Activated T-helper 17 cell treated with anti-CD3 and anti-CD28 coated beads, Interleukin-2, amount 50 U/mL, for 72 hours (primary cell): ENCODE results near the gene TNFRSF13B. TPM values are rescaled to one million over a fixed set of nuclear protein-coding genes. Genes with fewer than 3 reads are reported as not detected.

Experiments used
- ATAC-seq: fragments of 150-1000 bp; cut with Tn5 transposase; replicated peaks from 2 replicates; pipeline ENCODE4 v1.10.0; 2021; ENCODE audit warnings: mild to moderate bottlenecking, moderate library complexity
- H3K27ac Mint-ChIP-seq: one replicate; pipeline ENCODE4 v1.8.0; 2022; ENCODE audit warnings: mixed read lengths
- H3K27me3 Mint-ChIP-seq: one replicate; pipeline ENCODE4 v1.8.0; 2022; ENCODE audit warnings: mixed read lengths
- H3K36me3 Mint-ChIP-seq: one replicate; pipeline ENCODE4 v1.8.0; 2022; ENCODE audit warnings: low read depth, mild to moderate bottlenecking, mixed read lengths
- H3K4me1 Mint-ChIP-seq: one replicate; pipeline ENCODE4 v1.8.0; 2022; ENCODE audit warnings: mixed read lengths
- H3K4me3 Mint-ChIP-seq: one replicate; pipeline ENCODE4 v1.8.0; 2022; ENCODE audit warnings: mild to moderate bottlenecking, mixed read lengths
- H3K9me3 Mint-ChIP-seq: one replicate; pipeline ENCODE4 v1.8.0; 2022; ENCODE audit warnings: mixed read lengths
- total RNA-seq, 2 donors: library from RNA; stranded (reverse); gene quantifications; one replicate each; pipeline ENCODE4 v1.2.3, GENCODE V29; 2022

TNFRSF13B gene
- total RNA-seq, 2 donors from 2014 or later: not detected

- Mint-ChIP-seq H3K27me3 (peaks cover 3% of the 10 kb centered on the region), H3K4me1 (no peaks in the 10 kb centered on the region)
- no peak for ATAC-seq
These were observed 36.7 kb downstream of the TNFRSF13B start for GRCh38 chr17:16935241-16935663.

DNA sequence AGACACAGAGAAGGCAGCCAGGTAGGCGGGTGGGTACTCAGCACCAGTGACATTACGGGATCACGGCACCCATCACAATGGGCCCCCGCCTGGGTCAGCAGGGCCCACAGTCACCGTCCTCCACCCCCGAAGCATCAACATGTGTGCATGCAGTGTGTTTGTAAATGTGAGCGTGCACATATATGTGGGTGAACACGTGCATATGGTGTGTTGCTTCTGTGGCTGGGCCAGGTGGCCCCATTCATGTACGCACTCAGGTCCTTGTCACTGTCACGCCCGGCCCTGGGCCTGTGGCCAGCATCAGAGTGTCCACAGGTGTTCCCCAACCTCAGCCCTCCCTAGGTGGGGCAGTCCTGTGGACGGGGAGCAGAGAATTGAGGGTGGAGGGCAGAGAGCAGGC, 37.1 kb downstream of the TNFRSF13B start:
- H3K4me1 Mint-ChIP-seq: no peaks in the 10 kb centered on the region
- H3K4me3 Mint-ChIP-seq: no peak overlapping the region
- ATAC-seq: no peak

More at GRCh38 chr17:16935241-16935663, 36.7 kb downstream of the TNFRSF13B start:
- H3K27ac Mint-ChIP-seq: no peak overlapping the region
- no peaks in the 10 kb centered on the region for H3K36me3 Mint-ChIP-seq
- no peak overlapping the region for H3K4me3 Mint-ChIP-seq
- H3K9me3 Mint-ChIP-seq: no peaks in the 10 kb centered on the region

DNA sequence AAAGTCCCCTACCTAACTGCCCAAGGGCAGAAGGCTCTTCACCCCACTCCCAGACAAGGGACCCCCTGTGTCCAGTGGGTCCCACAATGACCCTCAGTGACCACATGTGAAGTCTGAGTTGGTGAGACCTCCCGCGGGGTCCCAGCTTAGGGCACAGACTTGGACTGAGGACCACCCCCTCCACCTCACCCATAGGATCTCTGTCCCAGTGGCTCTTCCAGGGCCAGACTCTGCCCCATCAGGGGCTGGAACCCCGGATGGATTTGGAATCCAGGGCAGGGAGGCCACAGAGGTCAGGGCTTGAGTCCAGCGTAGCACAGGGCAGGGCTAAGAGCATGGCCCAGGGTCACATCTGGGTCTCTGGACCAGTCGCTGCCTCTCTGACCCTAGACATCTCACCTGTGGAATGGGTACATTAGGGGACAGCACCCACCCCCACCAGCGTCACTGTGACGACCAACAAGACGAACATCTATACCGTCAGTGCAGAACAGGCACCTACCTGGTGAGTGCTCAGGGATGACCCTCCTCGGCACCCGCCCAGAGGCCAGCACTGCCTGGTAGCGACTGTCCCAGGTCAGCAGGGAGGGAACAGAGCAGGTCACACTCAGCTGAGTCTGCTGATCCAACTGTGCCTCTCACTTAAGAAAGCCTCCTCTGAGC, 37.7 kb downstream of the TNFRSF13B start:
- H3K27me3 Mint-ChIP-seq: peaks cover 3% of the 10 kb centered on the region
- H3K9me3 Mint-ChIP-seq: no peaks in the 10 kb centered on the region
- no peak for ATAC-seq

More for the DNA sequence above, 37.1 kb downstream of the TNFRSF13B start:
- H3K27me3 Mint-ChIP-seq: peaks cover 3% of the 10 kb centered on the region
- no peak overlapping the region for H3K27ac Mint-ChIP-seq
- H3K9me3 Mint-ChIP-seq: no peaks in the 10 kb centered on the region
- H3K36me3 Mint-ChIP-seq: no peaks in the 10 kb centered on the region

GRCh38 chr17:16933317-16934132, 38.4 kb downstream of the TNFRSF13B start:
- H3K27ac Mint-ChIP-seq: no peak overlapping the region
- no peaks in the 10 kb centered on the region for H3K4me1 Mint-ChIP-seq
- H3K27me3 Mint-ChIP-seq: peaks cover 2% of the 10 kb centered on the region
- no peaks in the 10 kb centered on the region for H3K9me3 Mint-ChIP-seq
- no peak overlapping the region for H3K4me3 Mint-ChIP-seq
- H3K36me3 Mint-ChIP-seq: no peaks in the 10 kb centered on the region
- ATAC-seq: no peak

More for the DNA sequence above, 37.7 kb downstream of the TNFRSF13B start:
- Mint-ChIP-seq H3K27ac (no peak overlapping the region), H3K36me3 (no peaks in the 10 kb centered on the region), H3K4me3 (no peak overlapping the region), H3K4me1 (no peaks in the 10 kb centered on the region)

GRCh38 chr17:16932611-16933010, 39.3 kb downstream of the TNFRSF13B start:
- H3K4me1 Mint-ChIP-seq: no peaks in the 10 kb centered on the region
- H3K4me3 Mint-ChIP-seq: no peak overlapping the region

GRCh38 chr17:16932156-16932555, 39.8 kb downstream of the TNFRSF13B start:
- no peaks in the 10 kb centered on the region for H3K4me1 Mint-ChIP-seq
- H3K9me3 Mint-ChIP-seq: no peaks in the 10 kb centered on the region
- no peak overlapping the region for H3K27ac Mint-ChIP-seq
- no peak for ATAC-seq
- no peaks in the 10 kb centered on the region for H3K36me3 Mint-ChIP-seq
- H3K27me3 Mint-ChIP-seq: no peaks in the 10 kb centered on the region
- no peak overlapping the region for H3K4me3 Mint-ChIP-seq

More at GRCh38 chr17:16932611-16933010, 39.3 kb downstream of the TNFRSF13B start:
- H3K36me3 Mint-ChIP-seq: no peaks in the 10 kb centered on the region
- no peak overlapping the region for H3K27ac Mint-ChIP-seq
- H3K9me3 Mint-ChIP-seq: no peaks in the 10 kb centered on the region
- no peak for ATAC-seq
- H3K27me3 Mint-ChIP-seq: no peaks in the 10 kb centered on the region

- Mint-ChIP-seq H3K27me3 (no peaks in the 10 kb centered on the region), H3K27ac (no peak overlapping the region), H3K4me3 (no peak overlapping the region), H3K4me1 (no peaks in the 10 kb centered on the region), H3K36me3 (no peaks in the 10 kb centered on the region), H3K9me3 (no peaks in the 10 kb centered on the region)
- ATAC-seq: no peak
These were observed 40.4 kb downstream of the TNFRSF13B start for GRCh38 chr17:16931318-16932060.

GRCh38 chr17:16930571-16931317, 41.2 kb downstream of the TNFRSF13B start:
- Mint-ChIP-seq H3K4me3 (no peak overlapping the region), H3K9me3 (no peaks in the 10 kb centered on the region), H3K27me3 (no peaks in the 10 kb centered on the region), H3K4me1 (no peaks in the 10 kb centered on the region), H3K27ac (no peak overlapping the region), H3K36me3 (no peaks in the 10 kb centered on the region)
- ATAC-seq: no peak

GRCh38 chr17:16929757-16930520, 42.0 kb downstream of the TNFRSF13B start:
- H3K4me1 Mint-ChIP-seq: no peaks in the 10 kb centered on the region
- no peak overlapping the region for H3K4me3 Mint-ChIP-seq
- no peaks in the 10 kb centered on the region for H3K9me3 Mint-ChIP-seq
- no peak for ATAC-seq
- no peaks in the 10 kb centered on the region for H3K36me3 Mint-ChIP-seq
- no peaks in the 10 kb centered on the region for H3K27me3 Mint-ChIP-seq
- H3K27ac Mint-ChIP-seq: no peak overlapping the region

DNA sequence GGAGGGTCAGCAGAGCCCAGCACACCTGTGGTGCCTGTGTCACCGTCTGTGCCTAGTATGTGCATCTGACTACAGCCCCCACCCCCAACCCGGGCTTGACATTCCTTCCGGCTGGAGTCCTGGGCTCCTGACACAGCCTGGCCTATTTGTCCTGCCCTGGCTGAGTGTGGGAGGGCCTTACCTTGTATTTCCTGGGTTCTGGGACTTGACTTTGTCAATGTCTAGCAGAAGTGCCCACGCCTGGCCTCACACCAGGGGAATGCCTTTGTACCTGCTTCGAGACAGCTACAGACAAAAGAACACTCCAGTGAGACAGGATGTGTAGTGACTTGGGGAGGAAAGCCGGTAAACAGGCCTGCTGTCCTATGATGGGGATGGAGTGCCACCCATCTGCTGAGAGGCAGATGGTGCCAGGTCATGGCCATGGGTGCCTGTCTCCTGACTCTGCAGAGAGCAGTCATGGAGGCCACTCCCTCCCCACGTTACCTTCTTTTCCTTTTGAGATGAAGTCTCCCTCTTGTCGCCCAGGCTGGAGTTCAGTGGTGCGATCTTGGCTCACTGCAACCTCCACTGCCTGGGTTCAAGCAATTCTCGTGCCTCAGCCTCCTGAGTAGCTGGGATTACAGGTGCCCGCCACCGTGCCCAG, 42.8 kb downstream of the TNFRSF13B start:
- Mint-ChIP-seq H3K4me3 (no peak overlapping the region), H3K4me1 (no peaks in the 10 kb centered on the region), H3K27ac (no peak overlapping the region), H3K27me3 (no peaks in the 10 kb centered on the region), H3K36me3 (no peaks in the 10 kb centered on the region), H3K9me3 (no peaks in the 10 kb centered on the region)
- ATAC-seq: no peak

DNA sequence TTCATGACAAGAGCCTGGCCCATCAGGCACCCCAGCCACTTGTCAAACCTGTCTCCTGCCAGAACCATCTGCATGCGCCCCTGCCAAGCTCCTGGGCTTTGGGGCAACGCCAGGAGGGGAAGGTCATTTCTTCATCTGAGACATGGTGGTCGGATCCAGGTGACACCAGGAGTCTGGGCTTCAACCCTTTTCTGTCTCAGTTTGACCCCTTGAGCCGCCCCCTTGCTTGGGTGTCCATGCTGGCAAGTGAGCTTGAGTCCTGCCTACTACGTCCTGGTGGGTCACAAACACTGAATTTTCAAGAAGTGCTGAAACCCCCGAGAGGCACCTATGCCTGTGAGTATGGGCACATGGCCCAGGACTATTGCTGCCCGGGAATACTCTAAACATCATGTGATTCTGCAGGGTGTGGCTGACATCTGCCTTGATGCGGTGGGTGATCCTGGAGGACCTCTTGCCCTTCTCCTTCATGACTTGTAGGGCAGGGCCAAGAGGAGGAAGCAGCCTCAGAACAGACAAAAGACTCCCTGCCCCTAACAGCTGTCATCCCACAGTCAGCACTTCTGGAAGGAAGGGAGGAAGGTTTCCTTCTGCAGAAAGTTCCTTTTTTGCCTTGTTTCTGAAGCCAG, 43.4 kb downstream of the TNFRSF13B start:
- no peak overlapping the region for H3K4me3 Mint-ChIP-seq
- no peak for ATAC-seq
- no peaks in the 10 kb centered on the region for H3K36me3 Mint-ChIP-seq
- no peaks in the 10 kb centered on the region for H3K9me3 Mint-ChIP-seq
- H3K4me1 Mint-ChIP-seq: no peaks in the 10 kb centered on the region
- H3K27me3 Mint-ChIP-seq: no peaks in the 10 kb centered on the region
- H3K27ac Mint-ChIP-seq: no peak overlapping the region

GRCh38 chr17:16927641-16928321, 44.1 kb downstream of the TNFRSF13B start:
- Mint-ChIP-seq H3K9me3 (no peaks in the 10 kb centered on the region), H3K27ac (no peak overlapping the region), H3K4me1 (no peaks in the 10 kb centered on the region), H3K27me3 (no peaks in the 10 kb centered on the region), H3K4me3 (no peak overlapping the region), H3K36me3 (no peaks in the 10 kb centered on the region)
- no peak for ATAC-seq
